Neural crest cell (in vitro differentiated cells): ENCODE data around the gene RLF. TPM values are rescaled to one million over a fixed set of nuclear protein-coding genes. Genes with fewer than 3 reads are reported as not detected.
A peak's percentile ranks its signal among the peaks of the same experiment; 100 is the strongest.

Experiments
- DNase-seq: peaks from one replicate; pipeline ENCODE4 v3.0.0; 2021; ENCODE audit warnings: low read depth, mixed read lengths, low spot score
- H3K27ac Mint-ChIP-seq: one replicate; pipeline ENCODE4 v1.8.0; 2021; ENCODE audit warnings: mild to moderate bottlenecking, mixed read lengths; ENCODE audit not compliant: unreplicated experiment
- H3K27me3 Mint-ChIP-seq: 2 replicates; pipeline ENCODE4 v1.8.0; 2021; ENCODE audit warnings: low read depth, mild to moderate bottlenecking, mixed read lengths
- H3K36me3 Mint-ChIP-seq: 2 replicates; pipeline ENCODE4 v1.8.0; 2021; ENCODE audit warnings: low read depth, mild to moderate bottlenecking, mixed read lengths
- H3K4me1 Mint-ChIP-seq: 2 replicates; pipeline ENCODE4 v1.8.0; 2021; ENCODE audit warnings: mixed read lengths
- H3K4me3 Mint-ChIP-seq: one replicate; pipeline ENCODE4 v1.8.0; 2021; ENCODE audit warnings: mild to moderate bottlenecking, mixed read lengths
- H3K9me3 Mint-ChIP-seq: 2 replicates; pipeline ENCODE4 v1.8.0; 2021; ENCODE audit warnings: mixed read lengths
- CTCF ChIP-seq: fragments of 200-600 bp; sonication (generic); conservative IDR thresholded peaks from 2 replicates; pipeline ENCODE4 v1.5.0; 2021; ENCODE audit warnings: antibody characterized with exemption, mild to moderate bottlenecking
- total RNA-seq: library from RNA; stranded (reverse); gene quantifications from 2 replicates; pipeline ENCODE4 v1.2.1, GENCODE V29; 2021

Gene RLF
- total RNA-seq, 1 donor from 2014 or later, result 24.0 TPM

DNA sequence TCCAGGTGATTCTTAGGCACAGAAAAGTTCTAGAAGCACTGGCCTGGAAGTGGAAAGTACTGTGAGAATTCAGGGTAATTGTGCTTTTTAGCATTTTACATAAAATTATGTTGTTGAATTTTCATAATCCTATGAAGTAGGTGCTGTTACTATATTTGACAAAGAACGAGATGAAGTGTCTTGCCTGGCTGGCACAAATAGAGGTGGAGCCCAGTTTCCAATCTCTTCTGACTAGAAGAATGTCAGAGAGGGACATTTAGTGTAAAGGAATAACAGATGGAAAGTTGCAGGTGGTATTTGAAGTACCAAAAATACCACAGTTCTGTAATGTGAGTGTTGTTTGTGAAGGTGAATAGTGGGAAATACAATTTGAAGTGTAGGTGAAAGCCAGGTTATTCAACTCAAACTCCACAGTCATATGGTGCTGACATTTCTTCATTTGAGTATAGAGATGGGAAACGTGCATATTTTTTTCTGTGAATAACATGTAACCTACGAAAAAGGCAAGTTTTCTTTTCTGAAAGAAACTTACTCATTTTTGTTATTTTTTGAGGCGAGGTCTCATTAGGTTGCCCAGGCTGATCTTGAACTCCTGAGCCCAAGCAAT lies 83.1 kb downstream of the RLF start:
- no peak overlapping the region for H3K27ac Mint-ChIP-seq
- no peaks in the 10 kb centered on the region for H3K4me1 Mint-ChIP-seq

DNA sequence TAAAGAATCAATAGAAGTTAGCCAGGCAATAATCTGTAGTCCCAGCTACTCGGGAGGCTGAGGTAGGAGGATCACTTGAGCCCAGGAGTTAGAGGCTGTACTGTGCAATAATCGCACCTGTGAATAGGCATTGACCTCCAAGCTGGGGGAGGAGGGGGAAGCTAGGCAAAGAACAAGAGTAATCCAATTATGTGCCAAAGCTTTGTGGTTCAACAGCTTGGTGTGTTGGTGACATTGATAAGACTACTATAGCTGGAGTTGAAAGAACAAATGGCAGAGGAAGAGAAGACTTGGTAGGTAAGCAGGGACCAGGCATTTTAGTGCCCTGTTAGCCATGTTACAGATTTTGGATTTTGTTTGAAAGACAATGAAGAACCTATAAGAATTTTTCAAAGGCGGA lies 84.5 kb downstream of the RLF start:
- Mint-ChIP-seq H3K36me3 (no peaks in the 10 kb centered on the region), H3K27ac (no peak overlapping the region), H3K27me3 (no peaks in the 10 kb centered on the region)

More for the DNA sequence above, 83.1 kb downstream of the RLF start:
- DNase-seq, result no peak
- TF ChIP-seq CTCF, result no peak
- H3K9me3 Mint-ChIP-seq, result no peaks in the 10 kb centered on the region
- no peaks in the 10 kb centered on the region for H3K36me3 Mint-ChIP-seq
- no peaks in the 10 kb centered on the region for H3K27me3 Mint-ChIP-seq
- no peak overlapping the region for H3K4me3 Mint-ChIP-seq

GRCh38 chr1:40247655-40248054 lies 86.5 kb downstream of the RLF start, which contains the start of gene TMCO2:
Gene TMCO2, plus strand, starts transcription at chr1:40247937. Its CDS starts 57 bp downstream, at chr1:40247994.
- Mint-ChIP-seq H3K4me1 (no peaks in the 10 kb centered on the region), H3K9me3 (no peaks in the 10 kb centered on the region), H3K4me3 (no peak within 1 kb of the TSS), H3K36me3 (no peaks in the 10 kb centered on the region), H3K27me3 (no peaks in the 10 kb centered on the region), H3K27ac (no peak within 1 kb of the TSS)
- no peak for TF ChIP-seq CTCF
- no peak for DNase-seq

More for the DNA sequence above, 84.5 kb downstream of the RLF start:
- Mint-ChIP-seq H3K9me3 (no peaks in the 10 kb centered on the region), H3K4me1 (no peaks in the 10 kb centered on the region), H3K4me3 (peak overlapping the region; percentile 47)
- no peak for TF ChIP-seq CTCF
- no peak for DNase-seq

DNA sequence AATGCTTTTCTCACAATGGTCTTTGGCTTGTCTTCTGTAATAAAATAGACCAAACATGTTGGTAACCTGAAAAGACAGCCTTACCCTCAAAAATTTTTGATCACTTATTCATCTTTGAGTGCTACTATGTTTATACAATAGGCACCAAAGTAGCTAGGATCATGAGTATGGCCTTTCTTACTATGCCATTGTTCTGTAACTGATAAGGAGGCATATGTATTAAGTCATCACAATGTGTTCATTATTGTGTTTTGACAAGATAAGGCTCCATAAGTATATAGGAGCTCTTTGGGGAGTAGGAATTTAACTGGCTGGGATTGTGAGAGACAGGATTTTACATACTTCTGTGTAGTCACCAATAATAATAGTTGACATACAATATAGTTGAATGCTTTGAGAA lies 87.2 kb downstream of the RLF start:
- DNase-seq, result no peak
- H3K4me1 Mint-ChIP-seq, result no peaks in the 10 kb centered on the region
- no peak for TF ChIP-seq CTCF

GRCh38 chr1:40251456-40251855 lies 90.3 kb downstream of the RLF start:
- Mint-ChIP-seq H3K9me3 (no peaks in the 10 kb centered on the region), H3K4me1 (peaks cover 5% of the 10 kb centered on the region), H3K27me3 (no peaks in the 10 kb centered on the region), H3K36me3 (no peaks in the 10 kb centered on the region), H3K27ac (no peak overlapping the region), H3K4me3 (peak overlapping the region; percentile 4)
- no peak for DNase-seq
- no peak for TF ChIP-seq CTCF

More for the DNA sequence above, 87.2 kb downstream of the RLF start:
- Mint-ChIP-seq H3K4me3 (no peak overlapping the region), H3K27ac (no peak overlapping the region), H3K9me3 (no peaks in the 10 kb centered on the region), H3K36me3 (no peaks in the 10 kb centered on the region), H3K27me3 (no peaks in the 10 kb centered on the region)
